GM21390 (cell line): ENCODE results near the gene LRRC27.
A peak's percentile ranks its signal among the peaks of the same experiment; 100 is the strongest.
"Not testable (repeated sequence)": the region's sequence is repeated elsewhere in the genome, so short reads cannot be mapped to it uniquely, and the experiment has no call there.

Source experiments
- ATAC-seq: cut with Tn5 transposase; IDR thresholded peaks from one replicate; pipeline ENCODE4 v1.9.1; 2021; ENCODE audit not compliant: unreplicated experiment

LRRC27 gene

GRCh38 chr10:132331601-132332432 is at the start of gene LRRC27:
LRRC27 (plus strand) TSS chr10:132332193; CDS start chr10:132333525, 1,332 bp downstream.
- ATAC-seq = peak; percentile 63

GRCh38 chr10:132282667-132283603 is 49.1 kb upstream of the LRRC27 start:
- no peak for ATAC-seq

GRCh38 chr10:132283604-132284382 is 48.2 kb upstream of the LRRC27 start:
- ATAC-seq = no peak

- ATAC-seq = no peak
Observed at GRCh38 chr10:132289439-132289838, 42.6 kb upstream of the LRRC27 start.

GRCh38 chr10:132290631-132291030 is 41.4 kb upstream of the LRRC27 start:
- ATAC-seq = no peak

GRCh38 chr10:132291826-132292225 is 40.2 kb upstream of the LRRC27 start:
- ATAC-seq = no peak

GRCh38 chr10:132292287-132293200 is 39.4 kb upstream of the LRRC27 start:
- no peak for ATAC-seq

- no peak for ATAC-seq
Observed at GRCh38 chr10:132293201-132293812, 38.7 kb upstream of the LRRC27 start.

- no peak for ATAC-seq
Observed at GRCh38 chr10:132293813-132294520, 38.0 kb upstream of the LRRC27 start.

GRCh38 chr10:132294561-132295318 is 37.3 kb upstream of the LRRC27 start:
- ATAC-seq = no peak

- ATAC-seq = not testable (repeated sequence)
Observed at GRCh38 chr10:132295481-132295880, 36.5 kb upstream of the LRRC27 start.

GRCh38 chr10:132296666-132297443 is 35.1 kb upstream of the LRRC27 start:
- ATAC-seq = no peak

GRCh38 chr10:132297526-132297925 is 34.5 kb upstream of the LRRC27 start:
- no peak for ATAC-seq

GRCh38 chr10:132298038-132298881 is 33.7 kb upstream of the LRRC27 start:
- ATAC-seq = no peak

GRCh38 chr10:132299371-132300336 is 32.3 kb upstream of the LRRC27 start:
- ATAC-seq = no peak
